Measurements from ENCODE around the gene FLT3. TPM values are rescaled to one million over a fixed set of nuclear protein-coding genes. Genes with fewer than 3 reads are reported as not detected.

Gene FLT3
- total and polyA plus RNA-seq, 2 of the 13 experiments (the other 11 are each of a cell fraction or from before 2014, with no cell fraction given): not detected

GRCh38 chr13:28067491-28067890, 32.9 kb downstream of the FLT3 start (continued):
- TF ChIP-seq HMGXB3 (CRISPR knock-in tag; IDR thresholded peaks at IDR 0.05; ENCODE audit: borderline replicate concordance) (no peak), MBNL3 (CRISPR knock-in tag; conservative IDR thresholded peaks at IDR 0.05) (no peak), PRMT3 (CRISPR knock-in tag; IDR thresholded peaks at IDR 0.05; ENCODE audit: borderline replicate concordance, low read depth) (no peak), SIX4 (CRISPR knock-in tag; IDR thresholded peaks at IDR 0.05) (no peak), ATF3 (CRISPR knock-in tag; IDR thresholded peaks at IDR 0.05) (no peak)

- no peak overlapping the region for H3K4me3 ChIP-seq (replicated peaks in 1 of 3; ENCODE audit: insufficient read depth in 1 of 3, low read depth in 2 of 3, low read length in 3 of 3)
- H3K9ac ChIP-seq (ENCODE audit: insufficient read depth, low read depth, low read length): no peak overlapping the region
- H2AFZ ChIP-seq (ENCODE audit: low read length): no peak overlapping the region
- DNase-seq (ENCODE audit: low spot score) (peak; percentile 48), ATAC-seq (peak; percentile 82), FAIRE-seq (peak; percentile 70)
- no peaks in the 10 kb centered on the region for H3K79me2 ChIP-seq (ENCODE audit: insufficient read depth, low read length)
- no peaks in the 10 kb centered on the region for H3K9me3 ChIP-seq (ENCODE audit: low read length)
- BruUV-seq (replicated peaks): no TSS peak
- WGBS (ENCODE audit: low lambda C conversion rate): 34% methylated on average over 13 of the region's 13 CpGs
- H3K27me3 ChIP-seq (ENCODE audit: control insufficient read depth in 1 of 2, insufficient read depth in 2 of 2, low read length in 2 of 2): peaks cover 1 to 12% of the 10 kb centered on the region in 2 experiments; a peak in 4 of 5 replicates
- intact Hi-C loops (cut with micrococcal nuclease; ENCODE audit: unreplicated experiment) (loop anchor here (1.0 to 2.0 kb wide), 2 partner anchors 215 to 262 kb away; no protein-coding TSS in a partner anchor), in situ Hi-C loops (cut with HindIII; ENCODE audit: extremely low pct_ligation_motif_present, low pct_unique_long_range_greater_than_20kb) (loop anchor here (25.0 kb wide), 1 partner anchor 578 kb away; no protein-coding TSS in a partner anchor)
- H3K27ac ChIP-seq (ENCODE audit: extremely low read length, insufficient read depth, low read length): no peak overlapping the region
- no peaks in the 10 kb centered on the region for H3K4me1 ChIP-seq (ENCODE audit: insufficient read depth, low read length)
- ChIA-PET CTCF (ENCODE audit: low intra/inter-chr PET ratio, low total read pairs) (no interaction called here), POLR2A (no interaction called here)
- no peaks in the 10 kb centered on the region for H3K36me3 ChIP-seq (replicated peaks in 1 of 2; ENCODE audit: control insufficient read depth in 1 of 2, insufficient read depth in 2 of 2, low read length in 2 of 2)
- no peaks in the 10 kb centered on the region for H4K20me1 ChIP-seq (ENCODE audit: insufficient read depth, low read length)
- no peak overlapping the region for H3K4me2 ChIP-seq (ENCODE audit: low read depth, low read length)
- TF ChIP-seq CTCF (CRISPR knock-in tag; IDR thresholded peaks at IDR 0.05): peak; percentile 68
- TF ChIP-seq POLR2AphosphoS2 (IDR thresholded peaks at IDR 0.05; ENCODE audit: low read depth, low read length): no peak
- no peak for TF ChIP-seq TCF7L2 (IDR thresholded peaks at IDR 0.05; ENCODE audit: low read depth, low read length)
- TF ChIP-seq SUZ12 (IDR thresholded peaks at IDR 0.05; ENCODE audit: low read depth, low read length): no peak
- TF ChIP-seq ZNF570 (CRISPR knock-in tag; IDR thresholded peaks at IDR 0.05; ENCODE audit: borderline replicate concordance): no peak
- no peak for TF ChIP-seq GABPB1 (CRISPR knock-in tag; IDR thresholded peaks at IDR 0.05)
- no peak for TF ChIP-seq AKAP8 (CRISPR knock-in tag; IDR thresholded peaks at IDR 0.05)
- peak; percentile 77 for TF ChIP-seq SMC3 (IDR thresholded peaks at IDR 0.05; ENCODE audit: low read length)
- TF ChIP-seq ZNF567 (CRISPR knock-in tag; IDR thresholded peaks at IDR 0.05; ENCODE audit: borderline replicate concordance): no peak
- TF ChIP-seq KAT2B (IDR thresholded peaks at IDR 0.05; ENCODE audit: borderline replicate concordance, low read depth, low read length): peak; percentile 49; the same call in 1 of the 2 replicates
- TF ChIP-seq BCL6 (CRISPR knock-in tag; IDR thresholded peaks at IDR 0.05): peak; percentile 54
- TF ChIP-seq RARG (CRISPR knock-in tag; IDR thresholded peaks at IDR 0.05; ENCODE audit: low read depth): no peak
- TF ChIP-seq SRF (IDR thresholded peaks at IDR 0.05; ENCODE audit: low read depth, low read length): no peak
Measured at GRCh38 chr13:28058866-28059613, 41.3 kb downstream of the FLT3 start.
